ENCODE results near the gene CAPN9. TPM values are rescaled to one million over a fixed set of nuclear protein-coding genes. Genes with fewer than 3 reads are reported as not detected.

Gene CAPN9
- total RNA-seq, 1 donor from 2014 or later: 26.6 TPM

DNA sequence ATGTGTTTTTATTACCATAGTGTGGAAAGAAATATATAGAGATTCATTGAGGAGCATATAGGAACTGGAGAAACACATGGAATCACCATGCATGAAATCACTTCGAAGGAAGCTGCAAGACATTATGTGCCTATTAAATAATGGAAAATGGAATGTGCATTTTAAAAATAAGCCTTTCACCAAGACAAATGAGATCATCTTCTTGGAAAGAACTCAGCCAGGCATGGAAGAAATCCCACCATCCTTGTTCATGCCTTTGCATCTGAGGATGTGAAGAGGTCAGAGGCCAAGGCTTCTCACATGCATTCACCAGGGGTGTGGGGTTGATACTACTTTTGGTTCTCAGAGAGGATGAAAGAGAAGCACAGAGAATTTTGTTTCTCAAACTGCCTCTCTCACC, 71.2 kb downstream of the CAPN9 start:
- intact Hi-C loops (cut with DNase I): loop anchor here (10.0 kb wide), 1 partner anchor 96 kb away; no protein-coding TSS in a partner anchor
- no peak overlapping the region for H3K27ac ChIP-seq
- no peaks in the 10 kb centered on the region for H3K4me1 ChIP-seq
- no peaks in the 10 kb centered on the region for H3K9me3 ChIP-seq
- no peaks in the 10 kb centered on the region for H3K36me3 ChIP-seq
- no peak overlapping the region for H3K4me3 ChIP-seq
- TF ChIP-seq, protein P1, sequence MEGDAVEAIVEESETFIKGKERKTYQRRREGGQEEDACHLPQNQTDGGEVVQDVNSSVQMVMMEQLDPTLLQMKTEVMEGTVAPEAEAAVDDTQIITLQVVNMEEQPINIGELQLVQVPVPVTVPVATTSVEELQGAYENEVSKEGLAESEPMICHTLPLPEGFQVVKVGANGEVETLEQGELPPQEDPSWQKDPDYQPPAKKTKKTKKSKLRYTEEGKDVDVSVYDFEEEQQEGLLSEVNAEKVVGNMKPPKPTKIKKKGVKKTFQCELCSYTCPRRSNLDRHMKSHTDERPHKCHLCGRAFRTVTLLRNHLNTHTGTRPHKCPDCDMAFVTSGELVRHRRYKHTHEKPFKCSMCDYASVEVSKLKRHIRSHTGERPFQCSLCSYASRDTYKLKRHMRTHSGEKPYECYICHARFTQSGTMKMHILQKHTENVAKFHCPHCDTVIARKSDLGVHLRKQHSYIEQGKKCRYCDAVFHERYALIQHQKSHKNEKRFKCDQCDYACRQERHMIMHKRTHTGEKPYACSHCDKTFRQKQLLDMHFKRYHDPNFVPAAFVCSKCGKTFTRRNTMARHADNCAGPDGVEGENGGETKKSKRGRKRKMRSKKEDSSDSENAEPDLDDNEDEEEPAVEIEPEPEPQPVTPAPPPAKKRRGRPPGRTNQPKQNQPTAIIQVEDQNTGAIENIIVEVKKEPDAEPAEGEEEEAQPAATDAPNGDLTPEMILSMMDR (IDR thresholded peaks at IDR 0.05): no peak
- no peak for DNase-seq
- H3K27me3 ChIP-seq (ENCODE audit: low read depth): no peaks in the 10 kb centered on the region
- no peak for ATAC-seq

GRCh38 chr1:230818901-230819300, 71.7 kb downstream of the CAPN9 start:
- no peak for ATAC-seq

DNA sequence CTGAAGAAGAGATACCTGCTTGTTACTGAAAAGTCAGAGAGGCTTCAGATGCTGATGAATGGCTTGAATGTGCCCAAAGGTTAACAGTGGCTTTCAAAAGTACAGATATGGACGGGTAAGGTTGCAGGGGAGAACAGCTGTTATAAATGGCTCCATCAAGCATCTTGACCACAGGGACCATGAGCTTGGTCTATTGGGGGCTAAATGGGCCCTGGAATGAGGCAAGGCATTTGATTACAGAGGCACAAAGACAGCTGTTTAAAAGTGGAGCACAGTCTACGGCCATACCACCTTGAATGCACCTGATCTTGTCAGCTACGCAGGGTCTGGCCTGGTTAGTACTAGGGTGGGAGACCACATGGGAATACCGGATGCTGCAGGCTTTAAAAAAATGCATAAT, 72.8 kb downstream of the CAPN9 start:
- DNase-seq: no peak
- ATAC-seq: no peak

More at GRCh38 chr1:230818901-230819300, 71.7 kb downstream of the CAPN9 start:
- Histone ChIP-seq H3K4me1 (no peaks in the 10 kb centered on the region), H3K9me3 (no peaks in the 10 kb centered on the region), H3K36me3 (no peaks in the 10 kb centered on the region), H3K27me3 (ENCODE audit: low read depth) (no peaks in the 10 kb centered on the region), H3K4me3 (no peak overlapping the region), H3K27ac (no peak overlapping the region)
- intact Hi-C loops (cut with DNase I): loop anchor here (10.0 kb wide), 1 partner anchor 96 kb away; no protein-coding TSS in a partner anchor
- DNase-seq: no peak
- TF ChIP-seq, protein P1 (IDR thresholded peaks at IDR 0.05): no peak

DNA sequence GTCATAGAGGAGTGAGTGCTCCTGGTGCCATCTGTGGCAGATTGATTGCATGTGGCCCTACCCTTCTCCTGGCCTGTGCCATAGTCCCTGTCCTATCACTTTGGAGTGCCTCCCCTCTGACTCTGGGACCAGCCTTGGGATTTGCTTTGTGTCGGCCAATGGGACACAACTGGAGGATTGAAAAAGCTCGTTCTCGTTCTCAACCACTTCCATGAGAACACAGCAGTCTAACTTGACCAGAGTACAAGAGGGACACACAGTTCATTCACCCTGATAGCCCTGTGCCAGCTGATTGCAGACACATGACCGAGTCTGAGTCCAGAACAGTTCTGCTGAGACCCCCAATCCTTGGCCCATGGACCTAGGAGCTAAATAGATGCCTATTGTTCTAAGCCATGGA, 73.4 kb downstream of the CAPN9 start:
- Histone ChIP-seq H3K36me3 (no peaks in the 10 kb centered on the region), H3K27ac (no peak overlapping the region), H3K4me1 (peaks cover 11% of the 10 kb centered on the region), H3K9me3 (no peaks in the 10 kb centered on the region), H3K27me3 (ENCODE audit: low read depth) (no peaks in the 10 kb centered on the region), H3K4me3 (no peak overlapping the region)
- ATAC-seq: no peak
- intact Hi-C loops (cut with DNase I): no loop called here
- DNase-seq: no peak
- TF ChIP-seq, protein P1 (IDR thresholded peaks at IDR 0.05): no peak

More for the DNA sequence above, 72.8 kb downstream of the CAPN9 start:
- Histone ChIP-seq H3K36me3 (no peaks in the 10 kb centered on the region), H3K27ac (no peak overlapping the region), H3K4me1 (peaks cover 5% of the 10 kb centered on the region), H3K4me3 (no peak overlapping the region), H3K27me3 (ENCODE audit: low read depth) (no peaks in the 10 kb centered on the region), H3K9me3 (no peaks in the 10 kb centered on the region)
- TF ChIP-seq, protein P1 (IDR thresholded peaks at IDR 0.05): no peak
- intact Hi-C loops (cut with DNase I): loop anchor here (10.0 kb wide), 1 partner anchor 95 kb away; no protein-coding TSS in a partner anchor

DNA sequence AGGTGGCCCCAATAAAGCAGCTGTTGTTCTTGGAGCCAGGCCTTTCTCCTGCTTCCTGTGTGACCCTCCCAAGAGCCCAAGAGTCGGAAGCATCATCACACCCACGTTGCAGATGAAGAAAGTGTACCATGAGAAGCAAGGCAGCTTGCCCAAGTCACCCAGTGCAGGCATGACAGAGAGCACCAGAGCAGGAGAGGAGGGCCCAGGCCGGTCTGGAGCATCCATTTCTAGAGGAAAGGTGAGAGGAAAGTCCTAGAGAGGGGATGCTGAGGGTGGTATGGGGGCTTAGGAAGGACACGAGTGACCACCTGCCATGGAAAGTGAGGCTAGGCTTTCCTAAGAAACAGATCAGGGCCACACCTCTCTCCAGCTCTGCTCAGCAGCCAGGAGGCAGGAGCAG, 74.2 kb downstream of the CAPN9 start:
- H3K4me3 ChIP-seq: no peak overlapping the region
- intact Hi-C loops (cut with DNase I): no loop called here
- DNase-seq (no peak), ATAC-seq (no peak)
- no peaks in the 10 kb centered on the region for H3K36me3 ChIP-seq
- H3K27ac ChIP-seq: no peak overlapping the region
- H3K4me1 ChIP-seq: peaks cover 18% of the 10 kb centered on the region
- no peaks in the 10 kb centered on the region for H3K9me3 ChIP-seq
- TF ChIP-seq, protein P1 (IDR thresholded peaks at IDR 0.05): no peak
- H3K27me3 ChIP-seq (ENCODE audit: low read depth): no peaks in the 10 kb centered on the region
